Measurements from ENCODE around the gene TNS4.

The TNS4 gene

GRCh38 chr17:40456396-40456951 is 44.9 kb downstream of the TNS4 start:
- no peak overlapping the region for H3K27ac ChIP-seq
- no peak for TF ChIP-seq CTCF (IDR thresholded peaks at IDR 0.05)
- no peak for TF ChIP-seq ZFX (IDR thresholded peaks at IDR 0.05; ENCODE audit: borderline replicate concordance)

- no peak overlapping the region for H3K27ac ChIP-seq
- TF ChIP-seq ZFX (IDR thresholded peaks at IDR 0.05; ENCODE audit: borderline replicate concordance) (no peak), CTCF (IDR thresholded peaks at IDR 0.05) (no peak)
Measured at GRCh38 chr17:40454613-40454995, 46.8 kb downstream of the TNS4 start.

GRCh38 chr17:40453881-40454612 is 47.4 kb downstream of the TNS4 start:
- no peak overlapping the region for H3K27ac ChIP-seq
- TF ChIP-seq CTCF (IDR thresholded peaks at IDR 0.05) (no peak), ZFX (IDR thresholded peaks at IDR 0.05; ENCODE audit: borderline replicate concordance) (no peak)

GRCh38 chr17:40452921-40453378 is 48.5 kb downstream of the TNS4 start:
- no peak overlapping the region for H3K27ac ChIP-seq
- TF ChIP-seq CTCF (IDR thresholded peaks at IDR 0.05) (no peak), ZFX (IDR thresholded peaks at IDR 0.05; ENCODE audit: borderline replicate concordance) (no peak)

- no peak overlapping the region for H3K27ac ChIP-seq
Measured at GRCh38 chr17:40452216-40452787, 49.1 kb downstream of the TNS4 start.

GRCh38 chr17:40451420-40451819 is 50.0 kb downstream of the TNS4 start:
- TF ChIP-seq CTCF (IDR thresholded peaks at IDR 0.05) (no peak), ZFX (IDR thresholded peaks at IDR 0.05; ENCODE audit: borderline replicate concordance) (no peak)
- H3K27ac ChIP-seq, result no peak overlapping the region

More at GRCh38 chr17:40452216-40452787, 49.1 kb downstream of the TNS4 start:
- no peak for TF ChIP-seq CTCF (IDR thresholded peaks at IDR 0.05)
- no peak for TF ChIP-seq ZFX (IDR thresholded peaks at IDR 0.05; ENCODE audit: borderline replicate concordance)

GRCh38 chr17:40450175-40450574 is 51.2 kb downstream of the TNS4 start:
- H3K27ac ChIP-seq, result no peak overlapping the region

More at GRCh38 chr17:40450175-40450574, 51.2 kb downstream of the TNS4 start:
- TF ChIP-seq CTCF (IDR thresholded peaks at IDR 0.05) (peak; percentile 83), ZFX (IDR thresholded peaks at IDR 0.05; ENCODE audit: borderline replicate concordance) (no peak)

All from 22Rv1 (cell line).